MV-4-11 (cell line): ENCODE data around the gene ADD3.

ENCODE experiments used
- DNase-seq: peaks from one replicate; lab custom pipeline; 2025; lab: John Stamatoyannopoulos, UW

Gene ADD3, protein sequence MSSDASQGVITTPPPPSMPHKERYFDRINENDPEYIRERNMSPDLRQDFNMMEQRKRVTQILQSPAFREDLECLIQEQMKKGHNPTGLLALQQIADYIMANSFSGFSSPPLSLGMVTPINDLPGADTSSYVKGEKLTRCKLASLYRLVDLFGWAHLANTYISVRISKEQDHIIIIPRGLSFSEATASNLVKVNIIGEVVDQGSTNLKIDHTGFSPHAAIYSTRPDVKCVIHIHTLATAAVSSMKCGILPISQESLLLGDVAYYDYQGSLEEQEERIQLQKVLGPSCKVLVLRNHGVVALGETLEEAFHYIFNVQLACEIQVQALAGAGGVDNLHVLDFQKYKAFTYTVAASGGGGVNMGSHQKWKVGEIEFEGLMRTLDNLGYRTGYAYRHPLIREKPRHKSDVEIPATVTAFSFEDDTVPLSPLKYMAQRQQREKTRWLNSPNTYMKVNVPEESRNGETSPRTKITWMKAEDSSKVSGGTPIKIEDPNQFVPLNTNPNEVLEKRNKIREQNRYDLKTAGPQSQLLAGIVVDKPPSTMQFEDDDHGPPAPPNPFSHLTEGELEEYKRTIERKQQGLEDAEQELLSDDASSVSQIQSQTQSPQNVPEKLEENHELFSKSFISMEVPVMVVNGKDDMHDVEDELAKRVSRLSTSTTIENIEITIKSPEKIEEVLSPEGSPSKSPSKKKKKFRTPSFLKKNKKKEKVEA

GRCh38 chr10:110007701-110008517 is at the start of gene ADD3:
Gene ADD3 (plus strand): TSS chr10:110007984. CDS start chr10:110100654, 92,670 bp downstream.
- peak; percentile 69 for DNase-seq

DNA sequence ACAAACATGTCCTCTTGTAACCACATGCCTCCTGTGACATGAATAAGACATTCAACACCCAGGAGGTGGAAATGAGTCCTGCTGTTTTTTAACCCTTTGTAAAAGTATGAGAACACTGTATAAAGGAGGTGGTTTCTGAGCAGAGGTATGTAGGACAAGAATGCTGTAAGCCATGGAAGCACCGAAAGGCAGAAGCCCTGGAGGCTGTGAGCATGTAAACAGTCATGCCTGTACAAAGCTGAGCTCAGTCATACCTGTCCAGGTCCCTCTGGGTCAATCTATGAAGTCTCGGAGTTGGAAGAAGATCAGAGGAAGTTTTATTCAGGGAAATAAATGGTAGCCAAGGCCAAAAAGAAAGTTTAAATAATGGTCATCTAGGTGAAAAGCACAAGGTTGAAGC is 49.7 kb upstream of the ADD3 start:
- DNase-seq = no peak

GRCh38 chr10:109959259-109960145 is 48.3 kb upstream of the ADD3 start:
- DNase-seq = no peak

- no peak for DNase-seq
These were observed 47.1 kb upstream of the ADD3 start for GRCh38 chr10:109960682-109961081.

DNA sequence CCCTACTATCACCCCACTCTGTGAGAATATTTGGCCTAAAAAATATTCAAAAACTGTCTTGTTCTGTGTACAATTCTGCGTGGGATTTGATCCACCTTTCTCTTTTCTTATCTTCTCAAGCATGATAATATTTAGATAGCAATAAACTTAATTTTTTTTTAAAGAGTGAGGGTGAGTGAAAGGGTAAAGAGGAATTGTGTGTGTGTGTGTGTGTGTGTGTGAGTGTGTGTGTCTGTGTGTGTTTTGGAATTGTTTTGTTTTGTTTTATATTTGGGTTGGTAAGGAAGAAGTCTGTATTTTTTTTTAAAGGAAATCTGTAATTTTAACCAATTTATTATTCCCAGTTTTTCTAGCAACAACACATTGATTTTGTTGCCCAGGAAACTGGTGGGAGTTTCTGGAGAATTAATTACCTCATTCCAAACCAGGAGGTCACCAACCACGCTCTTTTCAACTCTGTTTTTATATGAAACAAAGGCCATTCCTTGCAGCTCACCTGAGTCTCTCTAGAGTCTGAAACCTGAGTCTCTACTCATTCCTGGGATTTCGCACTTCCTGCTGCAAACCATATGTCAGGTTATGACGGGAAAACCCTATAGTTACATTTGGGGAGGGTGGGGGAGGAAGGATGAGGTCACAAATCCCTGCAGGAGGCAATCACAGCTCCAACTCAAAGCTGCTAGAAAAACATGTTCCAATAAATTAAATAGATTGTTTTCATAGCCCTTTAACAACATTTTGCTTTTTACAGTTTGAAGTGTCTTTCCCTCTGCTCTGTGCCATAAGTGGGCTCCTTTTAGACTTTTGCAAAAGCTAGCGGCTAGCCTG is 46.4 kb upstream of the ADD3 start:
- no peak for DNase-seq

GRCh38 chr10:109962247-109962646 is 45.5 kb upstream of the ADD3 start:
- DNase-seq = peak; percentile 23

DNA sequence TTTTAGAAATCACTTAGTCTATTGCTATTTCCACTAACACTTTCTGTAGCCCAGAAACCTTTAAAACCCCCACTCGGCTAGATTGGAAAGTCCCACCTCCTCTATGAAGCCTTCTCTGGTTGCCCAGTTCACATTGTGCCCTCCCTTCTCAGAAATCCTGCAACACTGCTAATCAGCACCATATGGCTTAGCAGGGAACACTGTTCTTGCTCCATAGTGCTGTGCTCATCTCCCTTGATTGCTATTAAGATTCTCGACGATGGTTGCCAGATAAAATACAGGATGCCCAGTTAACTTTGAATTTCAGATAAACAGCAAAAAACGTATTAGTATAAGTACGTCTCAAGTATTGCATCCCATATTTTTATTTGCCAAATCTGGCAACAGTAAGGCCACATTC is 44.3 kb upstream of the ADD3 start:
- DNase-seq = no peak

DNA sequence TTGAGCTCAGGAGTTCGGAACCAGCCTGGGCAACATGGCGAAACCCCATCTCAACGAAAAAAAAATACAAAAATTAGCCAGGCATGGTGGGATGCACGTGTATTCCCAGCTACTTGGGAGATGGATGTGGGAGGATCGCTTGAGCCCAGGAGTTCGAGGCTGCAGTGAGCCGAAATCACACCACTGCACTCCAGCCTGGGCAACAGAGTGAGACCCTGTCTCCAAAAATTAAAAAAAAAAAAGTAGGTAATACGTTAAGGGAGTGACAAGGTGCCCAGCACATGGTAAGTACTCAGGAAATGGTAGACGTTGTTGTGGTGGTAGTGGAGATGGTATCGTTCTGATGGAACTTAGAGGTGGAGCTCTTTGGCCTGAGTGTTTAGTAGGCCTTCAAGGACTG is 43.5 kb upstream of the ADD3 start:
- no peak for DNase-seq

DNA sequence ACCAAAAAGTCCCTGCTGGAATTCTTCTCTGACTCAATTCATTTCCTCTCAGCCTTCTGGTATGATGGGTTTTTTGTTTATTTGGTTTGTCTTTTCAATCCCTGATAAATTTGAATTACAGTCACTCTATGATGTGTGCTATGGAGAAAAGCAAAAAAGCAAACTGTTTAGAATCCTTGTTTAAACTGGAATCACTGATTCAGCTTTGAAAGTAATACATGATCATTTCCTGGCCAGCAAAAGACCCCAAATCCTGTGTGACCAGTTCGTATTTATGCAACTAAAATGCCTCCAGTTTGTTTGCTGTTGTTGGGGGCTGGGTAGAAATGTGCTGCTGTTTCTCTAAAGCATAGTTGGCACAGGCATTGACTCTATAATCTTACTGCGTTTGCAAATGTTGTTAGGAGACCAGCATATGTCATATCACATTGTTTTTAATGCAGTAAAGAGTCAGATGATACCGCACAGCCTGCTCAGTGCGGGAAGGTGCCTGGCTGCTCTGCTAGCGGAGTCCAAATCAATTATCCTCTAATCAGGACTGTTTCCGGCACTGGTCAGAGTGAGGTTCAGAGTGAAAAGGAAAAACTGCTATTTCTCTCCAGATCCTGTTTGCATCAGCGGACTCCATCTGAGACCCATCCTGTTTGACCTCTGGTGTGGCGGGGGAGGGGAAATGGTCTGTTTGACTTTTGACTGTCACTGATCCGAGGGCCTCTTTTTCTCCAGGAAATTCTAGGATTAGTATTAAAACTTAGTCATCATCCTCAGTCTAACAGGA is 40.6 kb upstream of the ADD3 start:
- DNase-seq = no peak

DNA sequence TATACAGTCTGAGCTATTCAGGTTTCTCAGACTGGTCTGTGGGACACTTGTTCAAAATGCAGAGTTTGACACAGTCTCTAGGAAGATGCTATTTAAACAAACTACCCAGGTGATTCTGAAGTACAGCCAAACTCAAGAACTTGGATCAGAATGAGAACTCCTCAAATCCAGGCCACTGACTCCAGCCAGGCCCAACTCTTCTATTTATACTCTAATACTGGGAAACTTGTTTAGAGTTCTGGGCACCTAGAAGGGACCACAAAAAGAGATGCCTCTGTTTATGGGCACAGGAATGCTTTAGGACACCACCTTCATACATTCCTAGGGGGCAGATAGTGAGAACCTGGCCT is 40.1 kb upstream of the ADD3 start:
- no peak for DNase-seq

DNA sequence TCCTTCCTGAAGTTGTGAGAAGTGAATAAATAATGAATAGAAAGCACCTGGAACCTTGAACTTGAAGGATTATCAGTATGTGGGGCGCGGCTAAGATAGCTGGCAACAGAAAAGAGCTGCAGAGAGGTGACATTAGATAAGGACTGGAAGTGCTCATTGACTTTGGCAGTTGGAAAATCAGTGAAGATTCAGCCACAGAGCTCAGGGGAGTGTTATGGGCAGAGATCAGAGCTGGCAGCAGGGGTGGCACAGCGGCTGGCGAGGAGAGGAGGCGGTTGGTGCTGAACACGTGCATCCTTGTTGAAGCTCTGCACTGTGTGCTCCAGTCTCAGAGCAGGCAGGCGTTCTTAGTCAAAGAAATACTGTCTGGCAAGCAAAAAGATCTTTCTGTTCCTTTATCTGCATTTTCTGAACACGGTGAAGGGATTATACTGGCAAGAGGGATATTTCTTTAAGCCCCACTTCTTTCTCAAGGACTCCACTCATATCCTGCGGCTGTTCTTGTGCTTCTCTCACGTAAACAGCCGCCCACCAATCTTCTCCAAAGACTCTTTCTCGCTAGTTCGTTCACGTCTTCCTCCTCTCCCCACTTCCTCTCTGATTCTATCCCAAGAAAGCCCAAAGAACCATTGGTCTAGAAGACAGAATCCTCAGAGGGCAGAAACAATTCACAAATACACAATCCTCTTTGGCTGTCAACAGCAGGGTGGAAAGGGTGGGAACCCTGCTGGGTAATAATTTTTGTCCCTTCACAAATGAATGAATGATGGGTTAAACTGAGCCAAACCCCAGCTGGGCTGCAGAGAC is 38.6 kb upstream of the ADD3 start:
- DNase-seq = no peak

DNA sequence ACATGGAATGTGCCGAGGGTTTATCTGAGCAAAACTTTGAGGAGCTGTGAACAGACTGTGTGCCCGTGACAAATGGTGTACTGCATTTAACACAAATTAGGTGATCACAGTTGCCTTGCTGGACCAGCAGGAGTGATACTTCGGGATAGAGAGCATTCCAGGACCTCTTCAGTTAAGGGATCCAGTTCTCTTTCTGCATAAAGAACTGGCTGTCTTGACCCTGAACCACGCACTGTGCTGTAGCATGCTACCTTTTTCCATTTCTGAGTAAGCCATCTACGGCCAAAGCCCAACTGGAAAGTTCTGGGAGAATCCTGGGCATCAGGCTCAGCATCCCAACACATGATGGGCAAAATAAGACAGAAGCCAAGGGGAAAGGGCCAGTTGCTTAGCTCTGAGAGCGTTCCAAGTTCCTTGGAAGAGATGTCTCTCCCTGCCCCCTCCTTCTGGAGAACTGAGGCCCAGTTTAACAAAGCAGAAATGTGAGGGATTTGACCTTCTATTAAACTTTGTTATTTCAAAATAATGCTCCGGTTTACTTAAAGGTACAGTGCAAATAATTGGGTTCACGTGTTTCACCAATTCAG is 37.9 kb upstream of the ADD3 start:
- no peak for DNase-seq

GRCh38 chr10:109971634-109972033 is 36.1 kb upstream of the ADD3 start:
- DNase-seq = no peak

DNA sequence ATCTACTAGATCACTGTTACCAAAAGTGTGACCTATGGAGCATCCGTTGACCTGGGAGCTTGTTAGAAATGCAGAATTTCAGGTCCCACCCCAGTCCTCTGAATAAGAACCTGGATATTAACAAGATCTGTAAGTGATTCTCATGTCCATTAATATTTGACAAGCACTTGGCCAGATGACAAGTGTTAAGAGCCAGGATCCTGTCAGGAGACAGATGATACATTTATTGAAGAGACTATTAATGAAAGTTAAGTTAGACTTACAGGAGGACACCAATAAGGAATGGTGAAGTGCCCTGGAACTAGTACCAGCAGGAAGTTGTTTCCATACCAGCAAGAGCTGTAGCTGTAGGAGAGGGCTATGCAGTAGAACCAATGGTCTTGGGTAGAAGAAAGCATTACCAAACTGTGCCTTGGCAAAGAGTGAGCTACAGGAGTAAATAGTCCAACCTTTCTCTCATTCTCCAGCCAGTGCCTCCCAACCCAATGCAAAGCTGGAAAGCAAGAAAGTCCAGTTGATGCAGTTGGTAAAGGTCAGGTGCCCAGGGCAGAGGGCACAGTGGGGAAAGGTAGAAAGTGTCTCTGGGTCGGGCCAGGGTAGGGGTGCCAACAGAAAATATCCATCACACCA is 35.3 kb upstream of the ADD3 start:
- DNase-seq = no peak

GRCh38 chr10:109973326-109973829 is 34.4 kb upstream of the ADD3 start:
- no peak for DNase-seq

- no peak for DNase-seq
These were observed 33.1 kb upstream of the ADD3 start for GRCh38 chr10:109974504-109975191.
